Activated CD8-positive, alpha-beta memory T cell treated with anti-CD3 and anti-CD28 coated beads, Interleukin-2, amount 50 U/mL, for 24 hours (primary cell): ENCODE results near the gene TOR1A.
"Not testable (repeated sequence)": the region's sequence is repeated elsewhere in the genome, so short reads cannot be mapped to it uniquely, and the experiment has no call there.

Experiments
- DNase-seq: peaks from one replicate; pipeline ENCODE4 v3.0.0-alpha.2; 2020; ENCODE audit errors: extremely low read depth

Gene TOR1A

GRCh38 chr9:129822898-129823541, 916 bp downstream of the TOR1A start:
- DNase-seq: no peak

- no peak for DNase-seq
Measured at GRCh38 chr9:129816501-129817435, 7.2 kb downstream of the TOR1A start.

DNA sequence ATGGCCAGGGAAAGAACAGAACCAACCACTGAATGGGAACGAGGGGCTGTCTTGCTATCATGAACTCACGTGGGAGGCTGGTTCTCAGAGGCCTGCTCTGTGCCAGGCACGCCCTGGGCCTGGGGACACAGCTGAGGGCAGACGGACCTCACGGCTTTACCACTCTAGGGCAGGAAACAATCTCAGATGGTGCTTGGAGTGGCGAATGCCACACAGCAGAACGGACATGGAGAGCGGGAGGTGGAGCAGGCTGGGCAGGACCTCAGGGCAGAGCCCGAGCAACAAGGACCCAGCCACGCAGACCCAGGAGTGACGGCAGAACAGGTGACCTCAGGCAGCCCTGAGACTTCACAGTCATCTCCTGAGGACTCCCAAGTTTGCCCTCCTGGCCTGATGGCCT, 8.7 kb downstream of the TOR1A start:
- no peak for DNase-seq

DNA sequence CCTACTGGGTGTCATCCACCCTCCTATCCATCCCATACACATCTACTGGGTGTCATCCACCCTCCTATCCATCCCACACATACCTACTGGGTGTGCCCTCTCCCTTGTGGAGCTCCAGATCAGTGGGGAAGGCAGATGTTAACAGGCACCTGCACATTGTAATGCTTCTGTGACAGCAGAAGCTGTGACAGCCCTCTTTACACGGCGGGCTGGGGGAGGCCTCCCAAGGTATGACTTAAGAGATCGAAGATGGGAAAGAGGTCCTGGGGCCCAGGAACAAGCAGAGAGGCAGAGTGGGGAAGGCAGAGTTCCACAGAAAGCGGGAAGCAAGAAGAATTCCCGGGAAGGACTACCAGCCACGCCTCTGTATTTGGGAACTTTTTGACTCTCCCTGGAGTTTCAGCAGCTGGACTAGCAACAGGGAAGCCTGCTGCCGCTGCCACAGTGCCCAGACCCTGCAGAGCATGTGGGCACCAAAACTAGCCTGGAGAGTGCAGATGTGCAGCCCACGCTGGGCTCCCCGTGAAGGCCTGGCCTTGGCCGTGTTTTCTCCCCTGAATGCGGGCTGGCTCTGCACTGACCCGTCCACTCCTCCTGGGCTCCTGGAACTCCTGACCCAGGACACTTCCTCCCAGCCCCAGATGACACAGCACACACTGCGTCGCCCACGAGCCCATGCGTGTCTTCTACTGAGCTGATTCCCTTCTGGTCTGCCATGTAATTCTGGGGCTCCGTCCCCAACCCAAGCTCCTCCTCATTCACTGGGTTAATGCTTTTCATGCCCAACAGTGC, 9.3 kb downstream of the TOR1A start:
- no peak for DNase-seq

DNA sequence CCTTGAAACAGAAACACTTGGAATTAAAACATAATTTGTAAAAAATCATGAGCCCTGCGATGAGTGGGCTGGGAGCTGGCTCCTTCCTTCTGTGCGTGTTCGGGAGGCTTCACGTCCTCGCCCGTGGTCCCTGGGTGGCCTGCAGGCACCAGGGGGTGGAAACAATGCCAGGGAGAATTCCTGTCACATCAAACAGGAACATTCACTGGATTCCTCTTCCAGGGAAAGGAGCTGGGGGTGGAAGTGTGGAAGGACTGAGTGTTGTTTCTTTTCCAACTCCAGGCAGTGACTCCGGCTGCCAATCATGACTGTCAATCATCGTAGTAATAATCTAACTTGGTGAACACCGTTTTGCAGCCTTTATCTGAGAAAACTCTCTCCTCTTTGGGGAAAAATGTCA, 10.3 kb downstream of the TOR1A start:
- DNase-seq: no peak

DNA sequence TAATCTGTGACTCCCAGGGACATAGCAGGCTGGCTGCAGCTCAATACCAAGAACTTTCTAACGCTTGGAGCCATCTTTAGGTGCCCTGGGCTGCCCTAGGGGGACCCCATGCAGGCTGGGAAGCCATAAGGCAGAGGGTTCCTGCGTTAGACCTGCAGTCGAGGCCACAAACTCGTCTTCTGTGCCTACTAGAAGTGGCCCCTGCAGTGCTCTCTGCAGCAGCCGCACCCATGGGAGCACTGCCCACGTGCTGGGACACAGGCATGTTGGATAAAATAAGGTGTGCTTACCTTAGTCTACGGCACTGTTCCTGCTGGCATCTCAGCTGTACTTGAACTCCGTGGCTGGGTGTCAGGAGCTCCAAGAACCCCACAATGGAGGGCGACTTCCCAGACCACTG, 11.6 kb downstream of the TOR1A start:
- DNase-seq: no peak

DNA sequence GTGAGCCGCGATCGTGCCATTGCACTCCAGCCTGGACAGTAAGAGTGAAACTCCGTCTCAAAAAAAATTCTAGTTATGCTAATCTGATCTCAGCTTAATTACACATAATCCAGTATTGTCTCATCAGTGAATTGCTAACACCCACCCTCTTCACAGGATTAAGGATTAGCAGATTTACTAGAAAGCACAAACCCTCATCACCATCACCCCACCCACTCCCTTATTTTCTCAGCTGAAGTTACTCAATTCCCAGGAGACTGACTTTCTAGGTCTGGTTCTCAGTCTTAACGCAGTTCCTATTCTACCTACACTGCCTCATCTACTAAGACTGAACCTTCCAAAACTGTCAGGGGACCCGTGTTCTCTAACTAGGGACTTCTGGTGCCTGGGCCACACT, 12.0 kb downstream of the TOR1A start:
- DNase-seq: no peak

DNA sequence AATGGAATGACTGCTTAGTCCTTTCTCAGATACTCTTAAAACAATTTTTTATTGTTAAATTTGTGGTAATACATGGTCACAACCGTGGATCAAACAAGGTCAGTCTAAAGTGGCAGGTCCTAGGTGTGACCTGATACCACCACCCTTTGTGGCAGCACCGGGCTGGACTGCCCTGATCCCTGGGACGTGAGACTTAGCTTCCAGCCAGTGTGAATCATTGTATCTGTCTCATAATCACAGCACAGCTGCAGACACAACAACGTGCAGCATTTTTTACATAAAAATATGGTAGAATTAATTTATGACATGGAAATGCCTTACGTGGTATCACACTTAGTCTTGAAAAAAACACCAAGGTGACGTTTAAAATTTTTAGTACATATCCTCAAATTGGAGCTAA, 13.1 kb downstream of the TOR1A start:
- DNase-seq: no peak

DNA sequence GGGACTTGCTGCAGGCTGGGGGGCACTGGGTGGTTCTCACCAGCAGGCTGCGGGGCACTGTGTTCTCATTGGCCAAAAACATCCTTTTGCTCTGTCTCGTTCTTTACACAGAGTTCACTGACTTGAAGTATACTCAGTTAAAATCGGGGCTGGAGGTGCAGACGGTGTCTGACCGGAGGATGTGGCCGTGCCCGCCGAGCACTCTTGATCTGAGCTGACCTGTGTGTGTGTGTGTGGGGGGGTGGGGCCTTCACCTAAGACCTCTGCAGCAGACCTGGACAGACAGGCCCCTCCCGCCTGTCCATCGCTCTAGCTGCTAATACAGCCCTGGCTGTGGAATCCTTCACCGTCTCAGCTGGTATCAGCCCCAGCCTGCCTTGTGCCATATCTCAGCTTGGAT, 13.8 kb downstream of the TOR1A start:
- no peak for DNase-seq

DNA sequence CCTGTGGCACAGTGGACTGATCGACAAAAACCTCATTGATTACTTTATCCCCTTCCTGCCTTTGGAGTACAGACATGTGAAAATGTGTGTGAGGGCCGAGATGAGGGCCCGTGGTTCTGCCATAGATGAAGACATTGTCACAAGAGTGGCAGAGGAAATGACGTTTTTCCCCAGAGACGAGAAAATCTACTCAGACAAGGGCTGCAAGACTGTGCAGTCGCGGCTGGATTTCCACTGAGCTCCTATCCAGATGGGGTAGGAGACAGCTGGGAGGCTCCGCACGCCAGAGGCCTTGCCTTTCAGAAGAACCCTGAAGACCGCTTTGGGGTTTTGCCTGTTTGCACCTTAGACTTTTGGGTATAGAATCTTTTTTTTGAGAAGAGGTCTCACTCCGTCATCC, 14.6 kb downstream of the TOR1A start:
- DNase-seq: no peak

- DNase-seq: no peak
Measured at GRCh38 chr9:129806061-129806460, 17.9 kb downstream of the TOR1A start.

GRCh38 chr9:129803676-129804060, 20.3 kb downstream of the TOR1A start:
- no peak for DNase-seq

DNA sequence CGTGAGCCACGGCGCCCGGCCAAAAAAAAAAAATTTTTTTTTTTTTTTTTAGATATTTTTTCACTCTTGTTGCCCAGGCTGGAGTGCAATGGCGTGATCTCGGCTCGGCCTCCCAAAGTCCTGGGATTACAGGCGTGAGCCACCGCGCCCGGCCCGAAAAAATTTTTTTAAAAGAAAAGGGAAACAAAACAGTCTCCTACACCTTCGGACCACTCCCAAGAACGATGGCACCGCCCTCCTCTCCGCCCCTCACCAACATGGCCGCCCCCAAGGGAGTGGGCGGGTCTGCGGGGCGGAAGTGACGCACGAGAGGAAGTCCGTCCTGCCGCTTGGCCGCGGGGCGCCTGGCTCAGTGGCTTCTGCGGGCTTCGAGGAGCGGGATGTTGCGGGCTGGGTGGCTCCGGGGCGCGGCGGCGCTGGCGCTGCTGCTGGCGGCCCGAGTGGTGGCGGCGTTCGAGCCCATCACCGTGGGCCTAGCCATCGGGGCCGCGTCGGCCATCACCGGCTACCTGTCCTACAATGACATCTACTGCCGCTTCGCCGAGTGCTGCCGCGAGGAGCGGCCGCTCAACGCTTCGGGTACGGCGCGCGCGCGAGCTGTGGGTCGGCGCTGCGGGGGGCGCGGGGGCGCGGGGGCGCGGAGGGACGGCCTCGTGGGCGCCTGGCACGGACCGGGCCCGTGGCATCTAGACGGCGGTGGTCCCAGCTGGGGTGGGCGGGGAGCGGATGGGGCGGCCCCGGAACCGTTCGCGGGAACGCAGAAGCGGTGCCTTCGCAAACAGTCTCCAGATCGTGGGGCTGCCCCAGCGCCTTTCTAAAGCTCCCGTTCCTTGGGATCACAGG, 20.9 kb downstream of the TOR1A start, which contains the start of gene TOR1B:
TOR1B (plus strand) TSS at position 352 of the 843 bp plus-strand sequence; CDS start at position 381, 29 bp downstream.
- peak; percentile 81 for DNase-seq

- no peak for DNase-seq
Measured at GRCh38 chr9:129801504-129801903, 22.4 kb downstream of the TOR1A start.

- DNase-seq: no peak
Measured at GRCh38 chr9:129798973-129799372, 25.0 kb downstream of the TOR1A start.

DNA sequence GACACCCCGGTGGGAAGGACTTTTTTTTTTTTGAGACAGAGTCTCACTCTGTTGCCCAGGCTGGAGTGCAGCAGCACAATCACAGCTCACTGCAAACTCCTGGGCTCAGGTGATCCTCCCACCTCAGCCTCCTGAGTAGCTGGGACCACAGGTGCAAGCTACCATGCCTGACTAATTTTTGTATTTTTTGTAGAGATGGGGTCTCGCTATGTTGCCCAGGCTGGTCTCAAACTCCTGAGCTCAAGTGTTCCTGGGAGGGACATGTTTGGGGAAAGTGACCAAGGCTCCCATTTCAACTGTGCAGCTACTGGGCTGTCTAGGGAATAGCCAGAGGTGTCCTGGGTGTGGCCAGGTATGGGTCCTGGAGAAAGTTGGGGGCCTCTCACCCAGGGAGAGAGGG, 27.9 kb downstream of the TOR1A start:
- DNase-seq: not testable (repeated sequence)

- DNase-seq: no peak
Measured at GRCh38 chr9:129794549-129794948, 29.4 kb downstream of the TOR1A start.

DNA sequence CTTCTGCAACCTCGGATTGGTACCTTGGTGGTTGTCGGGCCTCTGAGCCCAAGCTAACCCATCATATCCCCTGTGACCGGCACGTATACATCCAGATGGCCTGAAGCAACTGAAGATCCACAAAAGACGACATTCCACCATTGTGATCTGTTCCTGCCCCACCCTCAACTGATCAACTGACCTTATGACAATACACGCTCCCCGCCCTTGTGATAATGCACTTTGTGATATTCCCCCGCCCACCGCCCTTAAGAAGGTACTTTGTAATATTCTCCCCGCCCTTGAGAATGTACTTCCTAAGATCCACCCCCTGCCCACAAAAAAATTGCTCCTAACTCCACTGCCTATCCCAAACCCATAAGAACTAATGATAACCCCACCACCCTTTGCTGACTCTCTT, 37.5 kb downstream of the TOR1A start:
- DNase-seq: no peak

DNA sequence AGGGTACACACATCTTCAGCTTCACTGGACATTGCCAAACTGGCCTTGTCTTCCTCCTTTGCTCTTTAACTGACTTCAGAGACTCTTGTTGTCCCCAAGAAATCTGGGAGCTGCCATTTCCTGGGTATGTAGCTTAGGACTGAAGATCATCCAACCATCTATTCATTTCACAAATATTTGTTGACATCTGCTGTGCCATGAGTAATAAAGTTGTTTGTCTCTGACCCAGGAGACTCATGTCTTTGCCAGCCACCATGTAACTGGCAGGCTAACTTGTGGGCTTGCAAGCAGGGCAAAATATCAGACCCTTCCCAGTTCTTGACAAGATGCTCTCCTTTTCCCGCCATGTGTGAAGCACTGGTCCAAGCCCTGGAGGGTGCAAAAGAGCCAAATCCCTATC, 38.1 kb downstream of the TOR1A start:
- no peak for DNase-seq

- not testable (repeated sequence) for DNase-seq
Measured at GRCh38 chr9:129784970-129785369, 39.0 kb downstream of the TOR1A start.
